Esophagus squamous epithelium (tissue), 5 donors: ENCODE measurements around the gene BPIFA1. TPM values are rescaled to one million over a fixed set of nuclear protein-coding genes. Genes with fewer than 3 reads are reported as not detected.

Experiments
- DNase-seq: peaks from one replicate; lab custom pipeline; 2025; lab: John Stamatoyannopoulos, UW
- H3K27ac ChIP-seq, 4 donors: fragments of 200-600 bp; sonication (generic); one replicate each; pipeline ENCODE4 v1.5.1; 2016 to 2019; ENCODE audit warnings: mild to moderate bottlenecking in 1 of 4
- H3K27me3 ChIP-seq, 4 donors: fragments of 200-600 bp; sonication (generic); 1 replicate in 3 of 4; 2 replicates in 1 of 4; pipeline versions ENCODE4 v1.5.1 to v1.6.0; 2017 to 2021; ENCODE audit warnings: antibody characterized with exemption in 1 of 4
- H3K36me3 ChIP-seq, 3 donors: fragments of 200-600 bp; sonication (generic); one replicate each; pipeline ENCODE4 v1.5.1; 2016 to 2019
- H3K4me1 ChIP-seq, 3 donors: fragments of 200-600 bp; sonication (generic); one replicate each; pipeline ENCODE4 v1.5.1; 2017 to 2019
- H3K4me3 ChIP-seq, 4 donors: fragments of 200-600 bp; sonication (generic); 1 replicate in 3 of 4; 2 replicates in 1 of 4; pipeline ENCODE4 v1.5.1; 2016 to 2019; ENCODE audit warnings: mild to moderate bottlenecking in 2 of 4, moderate library complexity in 1 of 4
- H3K9me3 ChIP-seq, 3 donors: fragments of 200-600 bp; sonication (generic); one replicate each; pipeline ENCODE4 v1.5.1; 2016 to 2019
- CTCF ChIP-seq, 6 experiments: fragments of 450-650 bp in 4 of 6; fragments of 200-600 bp in 2 of 6; sonication (generic) in 2 of 6; IDR thresholded peaks; one replicate each; pipeline ENCODE4 v1.5.1; 2016 to 2019; ENCODE audit warnings: antibody characterized with exemption in 6 of 6, mild to moderate bottlenecking in 4 of 6, moderate library complexity in 4 of 6
- POLR2A ChIP-seq, 4 donors: fragments of 450-650 bp; IDR thresholded peaks; one replicate each; pipeline ENCODE4 v1.6.1; 2017; ENCODE audit warnings: antibody characterized with exemption in 4 of 4, mild to moderate bottlenecking in 4 of 4, moderate library complexity in 3 of 4
- WGBS, 2 donors: methylation state at CpG; one replicate each; pipeline ENCODE4 v1.1.5; 2018; 5-methylcytosine and 5-hydroxymethylcytosine counted together
- intact Hi-C: fragments of 100-400 bp; cut with DNase I; formaldehyde crosslinking; loops from one replicate; pipeline ENCODE4 v1.15.0; 2022
- total RNA-seq, 4 donors: library from RNA; depleted of rRNA; stranded (reverse); fragments of >200 nt; gene quantifications; one replicate each; pipeline ENCODE4 v1.1.0, GENCODE V29; 2016
- donor health status: DM: yes; HTN: yes; CAD: no.

Gene BPIFA1
- total RNA-seq, 4 donors from 2014 or later = not detected

- intact Hi-C loops = no loop called here
These were observed 2.2 kb downstream of the BPIFA1 start for GRCh38 chr20:33237989-33238388.

DNA sequence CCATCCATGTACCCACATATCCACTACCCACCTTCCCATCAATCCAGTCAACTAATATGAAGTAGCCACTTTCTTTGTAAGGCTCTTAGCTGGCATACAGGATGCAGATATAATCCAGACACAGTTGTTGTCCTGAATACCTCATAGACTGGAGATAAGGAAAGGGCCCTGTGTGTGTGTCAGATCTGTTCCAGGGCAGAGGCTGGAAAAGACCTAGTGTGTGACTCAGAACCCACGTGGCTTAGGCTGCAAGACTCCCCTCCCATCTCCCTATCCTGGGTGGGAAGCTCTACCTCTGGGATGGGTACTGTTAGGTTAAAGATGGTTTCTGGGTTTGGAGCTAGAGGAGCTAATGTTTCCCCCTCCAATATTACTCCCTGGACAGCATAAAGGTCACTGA is 3.6 kb downstream of the BPIFA1 start:
- DNase-seq = no peak
- Histone ChIP-seq H3K9me3 (no peaks in the 10 kb centered on the region), H3K4me1 (no peaks in the 10 kb centered on the region), H3K27ac (no peak overlapping the region), H3K27me3 (peaks cover 0 to 38% (median 0%) of the 10 kb centered on the region in 4 donors), H3K36me3 (no peaks in the 10 kb centered on the region), H3K4me3 (no peak overlapping the region)
- 23 to 25% methylated on average over 1 of the region's 1 CpG for WGBS, 2 donors
- no peak for TF ChIP-seq POLR2A (IDR thresholded peaks at IDR 0.05)
- TF ChIP-seq CTCF (IDR thresholded peaks at IDR 0.05) = no peak
- intact Hi-C loops = no loop called here

More at GRCh38 chr20:33237989-33238388, 2.2 kb downstream of the BPIFA1 start:
- peaks cover 0 to 53% (median 0%) of the 10 kb centered on the region in 4 donors for H3K27me3 ChIP-seq
- TF ChIP-seq CTCF (IDR thresholded peaks at IDR 0.05) (no peak), POLR2A (IDR thresholded peaks at IDR 0.05) (no peak)
- H3K9me3 ChIP-seq = no peaks in the 10 kb centered on the region
- H3K4me1 ChIP-seq = no peaks in the 10 kb centered on the region
- WGBS, 2 donors = 40% methylated on average over 1 of the region's 6 CpGs
- H3K36me3 ChIP-seq = no peaks in the 10 kb centered on the region
- no peak for DNase-seq
- no peak overlapping the region for H3K27ac ChIP-seq
- no peak overlapping the region for H3K4me3 ChIP-seq

GRCh38 chr20:33239979-33240736 is 4.4 kb downstream of the BPIFA1 start:
- DNase-seq = no peak
- intact Hi-C loops = no loop called here

DNA sequence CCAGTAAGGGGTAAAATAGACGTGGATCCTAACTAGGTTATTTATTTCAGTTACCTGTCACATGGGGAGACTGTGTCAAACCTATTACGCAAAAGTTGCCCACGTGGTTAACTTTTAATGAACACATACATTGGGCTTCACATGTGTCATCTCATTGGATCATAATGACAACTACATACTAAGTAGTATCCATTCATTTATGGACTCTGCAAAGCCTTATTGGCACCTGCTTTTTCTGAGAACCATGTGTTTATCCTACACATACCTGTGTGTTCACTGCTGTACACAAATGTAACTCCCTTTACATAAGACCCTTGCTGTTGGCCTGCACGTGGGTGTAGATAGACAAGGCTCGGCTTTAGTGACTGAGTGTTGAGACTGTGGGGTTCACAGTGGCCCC is 5.1 kb downstream of the BPIFA1 start:
- WGBS, 2 donors = 50 to 58% methylated on average over 3 to 5 of the region's 5 CpGs
- H3K4me3 ChIP-seq = no peak overlapping the region
- peaks cover 0 to 24% (median 0%) of the 10 kb centered on the region in 4 donors for H3K27me3 ChIP-seq
- H3K36me3 ChIP-seq = no peaks in the 10 kb centered on the region
- DNase-seq = no peak
- no peaks in the 10 kb centered on the region for H3K9me3 ChIP-seq
- no peaks in the 10 kb centered on the region for H3K4me1 ChIP-seq
- intact Hi-C loops = no loop called here
- no peak for TF ChIP-seq POLR2A (IDR thresholded peaks at IDR 0.05)
- TF ChIP-seq CTCF (IDR thresholded peaks at IDR 0.05) = no peak
- H3K27ac ChIP-seq = no peak overlapping the region

More at GRCh38 chr20:33239979-33240736, 4.4 kb downstream of the BPIFA1 start:
- Histone ChIP-seq H3K4me3 (no peak overlapping the region), H3K27ac (no peak overlapping the region), H3K4me1 (no peaks in the 10 kb centered on the region), H3K9me3 (no peaks in the 10 kb centered on the region), H3K27me3 (peaks cover 0 to 32% (median 0%) of the 10 kb centered on the region in 4 donors), H3K36me3 (no peaks in the 10 kb centered on the region)
- TF ChIP-seq CTCF (IDR thresholded peaks at IDR 0.05) (no peak), POLR2A (IDR thresholded peaks at IDR 0.05) (no peak)
- 63% methylated on average over 4 of the region's 4 CpGs for WGBS, 2 donors

DNA sequence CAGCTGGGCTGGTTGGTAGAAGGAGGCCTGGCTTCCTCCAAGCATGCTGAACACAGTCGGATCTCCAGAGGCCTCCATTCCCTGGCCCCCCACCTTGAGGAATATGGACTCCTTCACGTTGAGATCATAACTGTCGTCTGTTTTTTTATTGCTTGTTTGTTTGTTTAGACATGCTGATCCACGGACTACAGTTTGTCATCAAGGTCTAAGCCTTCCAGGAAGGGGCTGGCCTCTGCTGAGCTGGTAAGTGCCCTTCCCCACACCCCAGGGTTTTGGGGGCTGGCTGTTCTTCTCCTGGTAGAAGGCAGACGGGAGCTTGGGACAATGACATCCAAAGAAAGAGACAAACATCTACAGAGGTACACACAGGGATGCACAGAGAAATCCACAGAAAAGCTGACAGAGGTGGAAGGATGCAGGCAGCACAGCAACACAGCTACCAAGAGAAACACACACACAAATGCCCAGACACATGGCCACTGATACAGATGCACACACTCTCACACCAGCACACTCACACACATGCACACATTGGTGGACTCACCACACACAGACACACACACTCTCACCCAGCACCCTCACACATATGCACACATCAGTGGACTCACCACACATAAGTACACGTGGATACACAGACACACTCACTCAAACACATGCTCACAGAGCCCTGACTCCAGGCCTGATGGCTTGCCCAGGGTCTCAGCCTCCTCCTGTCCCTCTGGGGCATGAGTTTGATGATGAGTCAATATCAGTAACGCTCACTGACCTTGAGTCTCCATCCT is 6.7 kb downstream of the BPIFA1 start:
- no peak for TF ChIP-seq CTCF (IDR thresholded peaks at IDR 0.05)
- peaks cover 0 to 10% (median 0%) of the 10 kb centered on the region in 4 donors for H3K27me3 ChIP-seq
- H3K27ac ChIP-seq = no peak overlapping the region
- no peaks in the 10 kb centered on the region for H3K4me1 ChIP-seq
- no peak overlapping the region for H3K4me3 ChIP-seq
- WGBS, 2 donors = 51 to 55% methylated on average over 6 to 7 of the region's 7 CpGs
- H3K36me3 ChIP-seq = no peaks in the 10 kb centered on the region
- no peak for DNase-seq
- H3K9me3 ChIP-seq = no peaks in the 10 kb centered on the region
- intact Hi-C loops = no loop called here
